Skeletal muscle tissue (tissue), 4 donors: ENCODE data around the gene DNM2. TPM values are rescaled to one million over a fixed set of nuclear protein-coding genes. Genes with fewer than 3 reads are reported as not detected.

ENCODE experiments used
- H3K27ac ChIP-seq: one replicate; pipeline ENCODE4 v1.7.0; 2013; ENCODE audit warnings: mild to moderate bottlenecking, low read depth, low read length, inconsistent platforms
- H3K27me3 ChIP-seq, 3 donors: one replicate each; pipeline ENCODE4 v1.7.0; 2013; ENCODE audit warnings: low read length in 3 of 3; ENCODE audit not compliant: control insufficient read depth in 3 of 3, insufficient read depth in 3 of 3
- H3K36me3 ChIP-seq, 3 donors: one replicate each; pipeline ENCODE4 v1.7.0; 2013; ENCODE audit warnings: low read length in 3 of 3; ENCODE audit not compliant: control insufficient read depth in 3 of 3, insufficient read depth in 3 of 3
- H3K4me1 ChIP-seq, 3 donors: one replicate each; pipeline ENCODE4 v1.7.0; 2013; ENCODE audit warnings: low read length in 3 of 3, mild to moderate bottlenecking in 3 of 3; ENCODE audit not compliant: control insufficient read depth in 3 of 3, insufficient read depth in 3 of 3
- H3K4me3 ChIP-seq, 3 donors: one replicate each; pipeline ENCODE4 v1.7.0; 2013; ENCODE audit warnings: low read length in 3 of 3
- H3K9ac ChIP-seq, 3 donors: one replicate each; pipeline ENCODE4 v1.7.0; 2013; ENCODE audit warnings: low read length in 3 of 3, mild to moderate bottlenecking in 3 of 3, moderate library complexity in 2 of 3, low read depth in 1 of 3
- H3K9me3 ChIP-seq, 3 donors: one replicate each; pipeline ENCODE4 v1.7.0; 2013; ENCODE audit warnings: low read length in 3 of 3; ENCODE audit not compliant: control insufficient read depth in 3 of 3
- total RNA-seq: library from RNA; depleted of rRNA; stranded (reverse); fragments of >200 nt; gene quantifications from one replicate; pipeline ENCODE4 v1.2.3, GENCODE V29; 2014
- donor health status: Osteomylitis.

The DNM2 gene
- total RNA-seq, 1 donor from 2014 or later: 54.8 TPM

DNA sequence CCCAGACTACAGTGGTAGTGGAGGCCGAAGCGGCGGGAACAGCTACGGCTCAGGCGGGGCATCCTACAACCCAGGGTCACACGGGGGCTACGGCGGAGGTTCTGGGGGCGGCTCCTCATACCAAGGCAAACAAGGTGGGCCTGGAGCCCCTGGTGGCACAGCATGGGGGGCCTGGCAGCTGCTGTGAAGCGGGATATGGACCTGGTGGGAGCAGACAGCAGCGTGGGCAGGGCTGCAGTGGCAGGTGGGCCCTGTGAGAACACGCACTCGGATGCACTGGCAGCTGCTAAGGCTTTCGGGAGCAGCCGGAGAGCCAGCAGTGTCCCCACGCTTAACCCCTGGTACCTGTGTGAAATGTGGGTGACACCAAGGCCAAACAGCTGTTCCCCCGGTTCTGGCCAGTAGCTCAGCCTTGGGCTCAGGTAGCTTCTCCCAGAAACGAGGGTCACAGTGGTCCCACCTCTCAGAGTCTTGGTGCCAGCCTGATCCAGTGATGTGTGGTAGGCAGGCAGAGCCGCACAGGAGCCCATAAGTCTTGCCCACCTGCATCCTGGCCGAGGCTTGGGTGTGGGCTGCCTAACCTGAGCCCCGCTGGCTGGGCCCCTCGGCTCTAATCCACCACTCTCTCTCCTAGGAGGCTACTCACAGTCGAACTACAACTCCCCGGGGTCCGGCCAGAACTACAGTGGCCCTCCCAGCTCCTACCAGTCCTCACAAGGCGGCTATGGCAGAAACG is 29.2 kb upstream of the DNM2 start:
- H3K9me3 ChIP-seq: no peaks in the 10 kb centered on the region
- H3K4me1 ChIP-seq: peaks cover 0 to 9% (median 0%) of the 10 kb centered on the region in 3 donors
- no peak overlapping the region for H3K27ac ChIP-seq
- no peak overlapping the region for H3K4me3 ChIP-seq
- no peaks in the 10 kb centered on the region for H3K27me3 ChIP-seq
- peaks cover 64 to 75% (median 73%) of the 10 kb centered on the region in 3 donors for H3K36me3 ChIP-seq
- no peak overlapping the region for H3K9ac ChIP-seq

DNA sequence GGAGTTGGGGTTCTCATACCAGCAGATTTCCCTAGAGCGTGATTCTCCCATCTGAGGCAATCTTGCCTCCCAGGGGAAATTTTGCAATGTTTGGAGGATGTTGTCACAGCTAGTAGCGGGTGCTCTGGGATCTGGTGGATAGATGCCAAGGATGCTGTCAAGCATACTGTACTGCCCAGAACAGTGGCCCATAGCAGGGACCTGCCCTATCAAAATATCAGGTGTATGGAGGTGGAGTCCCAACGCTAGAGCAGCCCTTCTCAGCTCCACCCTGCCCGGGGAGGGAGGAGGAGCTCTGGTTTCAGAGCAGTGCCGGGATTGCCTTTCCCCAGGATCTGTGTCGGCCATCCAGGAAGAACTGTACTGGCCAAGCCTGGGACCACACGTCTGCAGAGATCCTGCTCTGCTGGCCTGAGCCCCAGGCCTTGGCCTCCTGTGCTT is 27.5 kb upstream of the DNM2 start:
- Histone ChIP-seq H3K27ac (no peak overlapping the region), H3K9me3 (no peaks in the 10 kb centered on the region), H3K4me3 (no peak overlapping the region), H3K4me1 (peaks cover 3 to 13% (median 3%) of the 10 kb centered on the region in 3 donors), H3K36me3 (peaks cover 48 to 65% (median 58%) of the 10 kb centered on the region in 3 donors), H3K9ac (no peak overlapping the region), H3K27me3 (no peaks in the 10 kb centered on the region)

DNA sequence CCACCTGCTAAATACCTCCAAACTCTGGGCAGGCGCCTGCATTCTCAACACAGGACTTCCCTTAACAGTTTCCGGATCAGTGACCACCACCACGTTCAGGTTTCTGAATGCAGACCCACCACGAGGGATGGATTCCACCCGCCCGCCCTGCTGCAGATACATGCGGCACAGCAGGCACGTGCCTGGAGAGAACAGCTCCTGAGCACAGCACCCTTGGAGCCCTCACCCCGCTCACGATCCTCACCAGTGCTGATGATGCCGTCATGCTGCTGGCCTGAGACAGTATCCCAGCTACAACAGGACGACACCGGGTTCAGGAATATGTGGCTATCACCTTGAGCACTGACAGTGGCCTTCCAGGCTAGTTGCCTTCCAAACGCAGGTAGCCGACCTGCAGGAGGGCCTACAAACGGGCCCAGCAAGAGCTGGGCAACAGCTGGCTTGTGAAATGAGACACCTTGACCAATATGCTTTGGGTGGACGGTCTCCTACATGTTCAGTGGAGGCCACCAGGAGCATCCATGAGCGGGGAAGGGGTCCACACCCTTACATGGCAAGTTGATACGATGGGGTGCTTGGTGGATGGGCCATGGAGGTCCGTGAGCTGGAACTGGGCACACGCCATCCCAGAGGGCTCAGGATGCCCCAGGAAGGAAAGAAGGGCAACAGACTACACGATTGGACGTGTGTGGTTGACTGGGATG is 26.5 kb upstream of the DNM2 start:
- Histone ChIP-seq H3K27me3 (no peaks in the 10 kb centered on the region), H3K9ac (no peak overlapping the region), H3K9me3 (no peaks in the 10 kb centered on the region), H3K4me3 (no peak overlapping the region), H3K36me3 (peaks cover 45 to 62% (median 57%) of the 10 kb centered on the region in 3 donors), H3K4me1 (peaks cover 8 to 21% (median 9%) of the 10 kb centered on the region in 3 donors), H3K27ac (no peak overlapping the region)

DNA sequence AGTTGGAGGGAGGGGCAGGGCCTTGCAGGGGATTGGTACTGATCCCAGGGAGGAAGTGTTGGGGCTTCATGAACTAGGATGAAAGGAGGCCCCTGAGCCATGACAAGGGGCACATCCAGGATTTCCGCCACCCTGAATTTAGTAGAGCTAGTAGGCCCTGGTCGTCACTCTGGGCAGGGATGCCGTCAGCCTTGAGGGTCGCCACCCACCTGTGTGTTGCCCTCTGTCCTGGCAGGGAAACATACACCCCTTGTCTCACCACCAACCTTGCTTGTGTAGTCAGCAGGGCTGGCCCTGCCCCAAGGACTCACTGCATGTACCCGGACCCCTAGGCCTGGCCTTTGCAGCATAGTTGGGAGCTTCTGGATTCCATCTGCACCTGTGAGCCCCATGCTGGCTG is 26.0 kb upstream of the DNM2 start:
- H3K27ac ChIP-seq: no peak overlapping the region

GRCh38 chr19:10692673-10693264 is 25.1 kb upstream of the DNM2 start:
- H3K36me3 ChIP-seq: peaks cover 32 to 49% (median 46%) of the 10 kb centered on the region in 3 donors

More for the DNA sequence above, 26.0 kb upstream of the DNM2 start:
- Histone ChIP-seq H3K4me1 (peaks cover 8 to 15% (median 9%) of the 10 kb centered on the region in 3 donors), H3K27me3 (no peaks in the 10 kb centered on the region), H3K9ac (no peak overlapping the region), H3K9me3 (no peaks in the 10 kb centered on the region), H3K36me3 (peaks cover 39 to 57% (median 53%) of the 10 kb centered on the region in 3 donors), H3K4me3 (no peak overlapping the region)

DNA sequence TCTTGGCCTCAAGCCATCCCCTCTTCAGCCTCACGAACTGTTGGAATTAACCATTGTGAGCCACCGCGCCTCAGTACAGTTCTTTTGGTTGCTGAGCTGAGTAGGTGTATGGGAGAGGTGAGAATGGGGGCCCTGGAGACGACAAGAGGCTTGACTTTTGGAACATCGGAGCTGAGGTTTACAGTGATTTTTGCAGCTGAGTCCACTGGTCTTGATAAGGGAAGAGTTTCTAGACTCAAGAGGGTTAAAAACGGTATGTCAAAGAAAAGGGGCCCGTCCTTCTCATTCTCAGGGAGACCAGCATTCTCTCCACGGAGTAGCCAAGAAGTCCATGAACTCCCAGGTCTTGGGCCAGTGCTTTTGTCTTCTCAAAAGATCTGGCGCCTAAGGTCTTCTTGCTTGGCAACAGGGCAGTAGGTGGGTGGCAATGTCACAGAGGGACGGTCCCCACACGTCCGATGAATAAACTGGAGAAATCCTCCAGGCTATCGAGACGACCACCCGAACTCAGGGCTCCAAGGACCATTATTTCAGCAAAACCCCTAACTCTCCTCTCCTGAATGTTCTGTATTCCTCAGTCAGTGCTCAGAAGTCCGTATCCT is 23.1 kb upstream of the DNM2 start:
- Histone ChIP-seq H3K4me1 (peaks cover 8 to 13% (median 9%) of the 10 kb centered on the region in 3 donors), H3K27ac (no peak overlapping the region), H3K36me3 (peaks cover 14 to 29% (median 28%) of the 10 kb centered on the region in 3 donors), H3K9me3 (no peaks in the 10 kb centered on the region), H3K27me3 (no peaks in the 10 kb centered on the region), H3K9ac (no peak overlapping the region), H3K4me3 (no peak overlapping the region)

More at GRCh38 chr19:10692673-10693264, 25.1 kb upstream of the DNM2 start:
- Histone ChIP-seq H3K4me1 (peaks cover 8 to 13% (median 9%) of the 10 kb centered on the region in 3 donors), H3K9ac (no peak overlapping the region), H3K9me3 (no peaks in the 10 kb centered on the region), H3K27ac (no peak overlapping the region), H3K4me3 (no peak overlapping the region), H3K27me3 (no peaks in the 10 kb centered on the region)

GRCh38 chr19:10695401-10696398 is 22.2 kb upstream of the DNM2 start:
- Histone ChIP-seq H3K36me3 (peaks cover 7 to 21% (median 21%) of the 10 kb centered on the region in 3 donors), H3K4me3 (peak overlapping the region in 2 of 3 donors; percentile 31 to 35)

GRCh38 chr19:10699650-10700335 is 18.1 kb upstream of the DNM2 start:
- Histone ChIP-seq H3K9ac (no peak overlapping the region), H3K27me3 (no peaks in the 10 kb centered on the region), H3K4me3 (no peak overlapping the region), H3K27ac (no peak overlapping the region), H3K36me3 (no peaks in the 10 kb centered on the region), H3K9me3 (no peaks in the 10 kb centered on the region), H3K4me1 (peaks cover 20 to 29% (median 23%) of the 10 kb centered on the region in 3 donors)

More at GRCh38 chr19:10695401-10696398, 22.2 kb upstream of the DNM2 start:
- no peaks in the 10 kb centered on the region for H3K9me3 ChIP-seq
- H3K27me3 ChIP-seq: no peaks in the 10 kb centered on the region
- H3K9ac ChIP-seq: peak overlapping the region in 1 of 3 donors; percentile 8
- no peak overlapping the region for H3K27ac ChIP-seq
- peaks cover 8 to 13% (median 9%) of the 10 kb centered on the region in 3 donors for H3K4me1 ChIP-seq
